Neutrophil (primary cell): Measurements from ENCODE around the gene UBE2D4.
"Not testable (repeated sequence)": the region's sequence is repeated elsewhere in the genome, so short reads cannot be mapped to it uniquely, and the experiment has no call there.

Experiments
- H3K27ac ChIP-seq: fragments of 200-600 bp; sonication (generic); 2 replicates; pipeline ENCODE4 v1.5.1; 2016; ENCODE audit warnings: mild to moderate bottlenecking, moderate library complexity
- H3K27me3 ChIP-seq: fragments of 200-600 bp; sonication (generic); 2 replicates; pipeline ENCODE4 v1.6.0; 2016; ENCODE audit warnings: mild to moderate bottlenecking
- H3K36me3 ChIP-seq: fragments of 200-600 bp; sonication (generic); 2 replicates; pipeline ENCODE4 v1.5.1; 2017
- H3K4me1 ChIP-seq, 2 experiments: fragments of 200-600 bp in 1 of 2; sonication (generic) in 1 of 2; 1 replicate in 1 of 2; 2 replicates in 1 of 2; pipeline versions ENCODE4 v1.5.1 to v1.6.1; 2013 to 2016; ENCODE audit warnings: low read depth in 1 of 2, low read length in 1 of 2, mild to moderate bottlenecking in 1 of 2, moderate library complexity in 1 of 2; ENCODE audit not compliant: control insufficient read depth in 1 of 2, insufficient read depth in 1 of 2
- H3K4me3 ChIP-seq, 2 experiments: fragments of 200-600 bp in 1 of 2; sonication (generic) in 1 of 2; 1 replicate in 1 of 2; 2 replicates in 1 of 2; pipeline ENCODE4 v1.5.1; 2013 to 2016; ENCODE audit warnings: low read depth in 1 of 2, low read length in 1 of 2, mild to moderate bottlenecking in 1 of 2, moderate library complexity in 1 of 2
- H3K9me3 ChIP-seq: fragments of 200-600 bp; sonication (generic); 2 replicates; pipeline ENCODE4 v1.5.1; 2016
- TF ChIP-seq, protein P1 (sequence below): fragments of 200-600 bp; sonication (generic); IDR thresholded peaks from 2 replicates; pipeline ENCODE4 v1.5.1; 2016; ENCODE audit warnings: antibody characterized with exemption

The UBE2D4 gene

GRCh38 chr7:43977525-43977924, 51.3 kb downstream of the UBE2D4 start:
- no peak overlapping the region for H3K27ac ChIP-seq
- no peaks in the 10 kb centered on the region for H3K36me3 ChIP-seq
- no peaks in the 10 kb centered on the region for H3K27me3 ChIP-seq
- no peaks in the 10 kb centered on the region for H3K4me1 ChIP-seq
- H3K9me3 ChIP-seq = no peaks in the 10 kb centered on the region
- H3K4me3 ChIP-seq = no peak overlapping the region
- TF ChIP-seq, protein P1, sequence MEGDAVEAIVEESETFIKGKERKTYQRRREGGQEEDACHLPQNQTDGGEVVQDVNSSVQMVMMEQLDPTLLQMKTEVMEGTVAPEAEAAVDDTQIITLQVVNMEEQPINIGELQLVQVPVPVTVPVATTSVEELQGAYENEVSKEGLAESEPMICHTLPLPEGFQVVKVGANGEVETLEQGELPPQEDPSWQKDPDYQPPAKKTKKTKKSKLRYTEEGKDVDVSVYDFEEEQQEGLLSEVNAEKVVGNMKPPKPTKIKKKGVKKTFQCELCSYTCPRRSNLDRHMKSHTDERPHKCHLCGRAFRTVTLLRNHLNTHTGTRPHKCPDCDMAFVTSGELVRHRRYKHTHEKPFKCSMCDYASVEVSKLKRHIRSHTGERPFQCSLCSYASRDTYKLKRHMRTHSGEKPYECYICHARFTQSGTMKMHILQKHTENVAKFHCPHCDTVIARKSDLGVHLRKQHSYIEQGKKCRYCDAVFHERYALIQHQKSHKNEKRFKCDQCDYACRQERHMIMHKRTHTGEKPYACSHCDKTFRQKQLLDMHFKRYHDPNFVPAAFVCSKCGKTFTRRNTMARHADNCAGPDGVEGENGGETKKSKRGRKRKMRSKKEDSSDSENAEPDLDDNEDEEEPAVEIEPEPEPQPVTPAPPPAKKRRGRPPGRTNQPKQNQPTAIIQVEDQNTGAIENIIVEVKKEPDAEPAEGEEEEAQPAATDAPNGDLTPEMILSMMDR = no peak

DNA sequence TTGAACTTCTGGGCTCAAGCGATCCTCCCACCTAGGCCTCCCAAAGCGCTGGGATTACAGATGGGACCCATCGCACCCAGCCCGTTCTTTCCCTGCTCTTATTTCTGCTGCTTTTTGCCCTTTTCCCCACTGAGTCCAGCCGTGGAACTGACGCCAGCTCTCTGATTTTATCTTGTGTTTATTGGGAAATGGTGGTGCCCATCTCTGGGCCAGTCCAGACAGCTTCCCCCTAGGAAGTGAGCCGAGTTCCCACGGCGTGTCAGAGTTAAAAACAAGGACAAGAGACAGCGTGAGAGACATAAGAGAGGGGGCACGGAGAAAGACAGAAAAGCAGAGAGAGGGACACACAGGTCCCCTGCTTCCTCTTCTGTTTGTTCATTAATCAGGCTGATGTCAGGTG, 51.9 kb downstream of the UBE2D4 start:
- H3K4me1 ChIP-seq, H3K27ac ChIP-seq, H3K36me3 ChIP-seq, H3K27me3 ChIP-seq, H3K4me3 ChIP-seq, H3K9me3 ChIP-seq: not testable (repeated sequence)

DNA sequence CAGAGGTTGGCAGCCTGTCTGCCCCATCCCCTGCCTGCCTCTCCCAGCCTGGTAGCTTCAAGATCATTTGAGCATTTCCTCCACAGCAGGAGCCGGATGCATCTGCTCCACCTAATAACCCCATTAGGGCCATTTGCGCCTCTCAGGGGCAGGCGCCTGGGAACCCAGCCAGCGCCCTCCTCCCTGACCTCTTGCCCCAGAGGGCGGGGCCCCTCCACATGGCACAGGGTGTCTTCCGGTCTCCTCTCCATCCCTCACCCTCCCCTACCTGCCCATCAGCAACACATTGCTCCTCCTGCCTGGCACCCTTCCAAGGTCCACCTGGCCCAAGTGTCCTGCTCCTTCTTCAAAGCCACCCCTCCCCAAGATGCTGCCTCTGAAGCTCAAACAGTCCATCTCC, 56.6 kb downstream of the UBE2D4 start:
- not testable (repeated sequence) for H3K27me3 ChIP-seq, H3K4me3 ChIP-seq, H3K36me3 ChIP-seq, H3K4me1 ChIP-seq, H3K27ac ChIP-seq, H3K9me3 ChIP-seq

- H3K27ac ChIP-seq, H3K4me1 ChIP-seq, H3K27me3 ChIP-seq, H3K9me3 ChIP-seq, H3K4me3 ChIP-seq, H3K36me3 ChIP-seq: not testable (repeated sequence)
Measured at GRCh38 chr7:43983736-43984135, 57.5 kb downstream of the UBE2D4 start.

GRCh38 chr7:43985904-43986864, 59.9 kb downstream of the UBE2D4 start:
- TF ChIP-seq, protein P1 = peak; percentile 84
- H3K27ac ChIP-seq, H3K27me3 ChIP-seq, H3K4me1 ChIP-seq, H3K9me3 ChIP-seq, H3K4me3 ChIP-seq, H3K36me3 ChIP-seq: not testable (repeated sequence)

DNA sequence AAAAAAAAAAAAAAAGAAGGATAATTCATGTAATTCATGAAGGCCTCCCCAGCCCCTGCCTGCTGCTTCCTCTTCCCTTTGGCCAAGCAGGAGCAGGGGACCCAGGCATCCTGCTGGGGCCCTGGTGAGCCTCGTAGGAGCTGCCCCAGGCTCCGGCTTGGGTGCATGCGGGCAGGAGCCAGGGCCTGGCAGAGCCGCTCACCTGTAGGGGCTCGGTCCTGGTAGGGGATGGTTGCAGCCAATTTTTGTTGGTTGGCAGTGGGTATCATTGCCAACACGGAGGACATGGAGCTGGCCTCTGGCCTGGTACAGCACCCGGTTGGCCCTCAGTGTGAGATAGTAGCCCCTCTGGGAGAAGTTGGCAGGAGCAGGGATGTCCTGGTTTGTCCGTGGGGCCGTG, 61.2 kb downstream of the UBE2D4 start:
- not testable (repeated sequence) for H3K4me1 ChIP-seq, H3K27ac ChIP-seq, H3K4me3 ChIP-seq, H3K27me3 ChIP-seq, H3K36me3 ChIP-seq, H3K9me3 ChIP-seq

DNA sequence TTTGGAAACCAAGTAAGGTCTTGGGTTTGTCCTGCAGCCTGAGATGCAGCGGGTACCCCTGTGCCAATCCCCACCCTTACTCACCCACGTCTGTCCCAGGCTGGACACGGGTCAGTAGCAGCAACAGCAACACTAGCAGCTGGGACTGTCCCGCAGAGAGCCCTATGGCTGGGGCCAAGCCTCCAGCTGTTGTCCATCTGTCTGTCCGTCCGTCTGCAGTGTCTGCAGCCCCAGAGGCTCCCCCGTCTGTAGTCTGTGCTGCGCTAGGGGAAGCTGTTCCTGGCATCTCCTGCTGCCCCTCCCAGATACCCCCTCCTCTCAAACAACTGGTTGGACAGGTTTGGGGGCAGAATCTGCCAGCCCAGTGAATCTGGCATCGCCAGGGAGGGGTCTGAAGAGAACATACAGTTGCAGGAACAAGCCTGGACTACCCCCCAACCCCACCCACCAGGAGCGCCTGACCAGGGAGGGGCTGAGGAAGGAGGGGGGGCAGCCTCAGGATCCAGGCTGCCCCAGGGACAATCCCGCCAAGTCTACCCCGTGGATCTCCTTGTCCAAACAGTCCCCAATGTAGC, 63.9 kb downstream of the UBE2D4 start:
- H3K9me3 ChIP-seq, H3K27ac ChIP-seq, H3K4me1 ChIP-seq, H3K27me3 ChIP-seq, H3K36me3 ChIP-seq, H3K4me3 ChIP-seq: not testable (repeated sequence)

DNA sequence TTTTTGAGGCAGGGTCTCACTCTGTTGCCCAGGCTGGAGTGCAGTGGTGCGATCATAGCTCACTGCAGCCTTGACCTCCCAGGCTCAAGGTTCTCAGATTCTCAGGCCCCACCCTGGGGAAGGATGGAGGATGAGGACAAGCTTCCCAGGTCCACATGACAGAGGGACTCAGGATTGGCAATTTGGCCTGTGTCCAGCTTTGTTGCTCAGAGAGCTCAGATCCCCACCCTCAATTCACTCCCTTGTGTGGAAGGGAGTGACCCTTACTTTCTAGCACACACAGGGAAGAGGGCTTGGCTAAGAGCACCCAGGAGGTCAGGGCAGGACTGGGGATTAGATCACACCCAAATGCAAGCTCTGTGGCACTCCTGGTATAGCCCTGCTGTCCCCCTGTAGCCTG, 64.6 kb downstream of the UBE2D4 start:
- not testable (repeated sequence) for H3K36me3 ChIP-seq, H3K27ac ChIP-seq, H3K4me3 ChIP-seq, H3K4me1 ChIP-seq, H3K9me3 ChIP-seq, H3K27me3 ChIP-seq

DNA sequence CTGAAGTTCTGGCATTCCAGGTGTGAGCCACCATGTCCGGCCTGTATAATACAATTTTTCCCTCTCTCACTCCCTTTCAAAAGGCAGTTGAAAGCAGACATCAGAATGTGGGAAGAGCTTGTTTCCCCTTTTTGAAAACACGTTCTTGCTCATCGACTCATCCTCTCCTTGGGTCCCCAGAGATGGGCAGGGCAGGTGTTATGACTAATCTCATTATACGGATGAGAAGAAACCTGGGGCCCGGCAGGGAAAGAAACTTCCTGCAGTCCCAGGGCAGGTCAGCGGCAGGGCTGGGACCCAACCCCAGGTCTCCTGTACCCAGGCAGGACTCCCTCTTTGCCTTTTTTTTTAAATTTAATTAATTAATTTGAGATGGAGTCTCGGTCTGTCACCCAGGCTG, 66.7 kb downstream of the UBE2D4 start:
- H3K4me3 ChIP-seq, H3K4me1 ChIP-seq, H3K36me3 ChIP-seq, H3K27ac ChIP-seq, H3K9me3 ChIP-seq, H3K27me3 ChIP-seq: not testable (repeated sequence)

- not testable (repeated sequence) for H3K27ac ChIP-seq, H3K4me1 ChIP-seq, H3K36me3 ChIP-seq, H3K4me3 ChIP-seq, H3K27me3 ChIP-seq, H3K9me3 ChIP-seq
Measured at GRCh38 chr7:43994681-43995080, 68.4 kb downstream of the UBE2D4 start.

GRCh38 chr7:43997532-43997931, 71.3 kb downstream of the UBE2D4 start, which contains the start of gene SPDYE1:
SPDYE1 (plus strand) TSS chr7:43997897; CDS start chr7:43999950, 2,053 bp downstream.
- H3K27ac ChIP-seq, H3K9me3 ChIP-seq, H3K4me3 ChIP-seq, H3K36me3 ChIP-seq, H3K4me1 ChIP-seq, H3K27me3 ChIP-seq: not testable (repeated sequence)
